ENCODE results near the gene POLR2I. TPM values are rescaled to one million over a fixed set of nuclear protein-coding genes. Genes with fewer than 3 reads are reported as not detected.
A peak's percentile ranks its signal among the peaks of the same experiment; 100 is the strongest.

POLR2I gene
- total RNA-seq, result 10 to 100 TPM; 68.4 to 76.5 TPM

DNA sequence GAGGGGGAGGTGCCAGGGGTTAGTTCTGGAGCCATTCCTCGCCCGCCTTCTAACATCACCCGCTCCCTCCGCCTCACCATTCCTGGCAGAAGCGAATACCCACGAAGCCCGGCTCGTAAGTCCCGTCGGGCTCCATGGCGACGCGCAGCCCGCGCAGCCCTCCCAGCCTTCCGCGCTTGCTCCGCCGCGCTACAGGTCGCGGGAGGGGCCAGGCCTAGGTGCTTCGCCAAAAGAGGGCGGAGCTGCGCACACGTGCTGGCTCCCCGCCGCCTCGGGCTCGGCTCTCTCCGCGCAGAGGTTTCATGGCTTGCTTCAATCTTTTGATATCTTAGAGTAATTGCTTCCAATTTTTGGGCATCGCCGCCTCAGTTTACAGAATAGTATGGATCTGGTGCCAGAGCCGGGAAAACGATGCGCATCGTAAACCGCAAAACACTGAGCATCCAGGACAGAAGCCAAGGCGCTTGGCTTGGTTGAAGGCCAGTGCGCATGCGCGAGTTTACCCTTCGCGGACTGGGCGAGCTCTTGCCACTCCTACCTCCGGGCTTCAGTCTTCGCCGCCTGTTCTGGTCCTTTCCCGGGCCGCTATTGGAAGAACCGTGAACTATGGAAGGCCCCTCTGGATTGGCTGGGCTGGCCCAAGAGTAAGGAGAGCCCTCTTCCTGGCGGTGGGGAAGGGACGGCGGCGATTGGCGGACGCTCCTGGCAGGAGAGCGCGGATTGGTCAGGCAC is at the start of gene POLR2I:
Gene POLR2I (minus strand): TSS at position 155 of the 732 bp plus-strand sequence. CDS start 19 bp downstream, at position 136.
- intact Hi-C loops (cut with micrococcal nuclease), result loop anchor here (5.0 kb wide), 1 partner anchor 63 kb away; the partner anchor contains the start of genes THAP8 and WDR62
- no peak for TF ChIP-seq CTCF (IDR thresholded peaks at IDR 0.05)
- CTCF ChIA-PET, result interaction anchor here (0.8 to 5.8 kb wide), 4 partner anchors 12 to 61 kb away, joined by 3 to 42 read pairs (median 4); partner anchors contain the start of gene THAP8
- Mint-ChIP-seq H3K27ac (peak within 1 kb of the TSS; percentile 89), H3K4me1 (ENCODE audit: low read depth) (peaks cover 26% of the 10 kb centered on the region), H3K9me3 (no peaks in the 10 kb centered on the region), H3K27me3 (no peaks in the 10 kb centered on the region), H3K36me3 (ENCODE audit: low read depth) (peaks cover 29% of the 10 kb centered on the region), H3K4me3 (peak within 1 kb of the TSS; percentile 92)
- ATAC-seq (peak; percentile 93), DNase-seq (peak; percentile 99)
- POLR2A ChIA-PET, result interaction anchor here (0.6 to 2.1 kb wide), 9 partner anchors 8 to 1637 kb away, joined by 3 to 6 read pairs (median 3); partner anchors contain the start of genes IGFLR1, THAP8, ZNF146 and ZNF565

DNA sequence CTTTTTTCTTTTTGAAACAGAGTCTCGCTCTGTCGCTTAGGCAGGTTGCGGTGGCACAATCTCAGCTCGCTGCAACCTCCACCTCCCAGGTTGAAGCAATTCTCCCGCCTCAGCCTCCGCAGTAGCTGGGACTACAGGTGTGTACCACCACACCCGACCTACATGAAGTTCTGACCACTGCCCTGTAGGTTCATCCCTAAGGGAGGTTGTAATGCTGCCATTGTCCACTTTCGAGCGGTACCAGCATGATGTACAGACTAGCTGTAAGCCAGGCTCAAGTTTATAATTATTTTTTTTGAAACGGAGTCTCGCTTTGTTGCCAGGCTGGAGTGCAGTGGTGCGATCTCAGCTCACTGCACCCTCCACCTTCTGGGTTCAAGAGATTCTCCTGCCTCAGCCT is 49.1 kb upstream of the POLR2I start:
- TF ChIP-seq CTCF (IDR thresholded peaks at IDR 0.05), result no peak
- DNase-seq (no peak), ATAC-seq (no peak)
- CTCF ChIA-PET, result interaction anchor here (1.0 to 3.3 kb wide), 3 partner anchors 30 to 103 kb away, joined by 3 to 17 read pairs (median 3); no protein-coding TSS in a partner anchor
- intact Hi-C loops (cut with micrococcal nuclease), result no loop called here
- Mint-ChIP-seq H3K36me3 (ENCODE audit: low read depth) (peaks cover 2% of the 10 kb centered on the region), H3K27ac (no peak overlapping the region), H3K27me3 (no peaks in the 10 kb centered on the region), H3K4me1 (ENCODE audit: low read depth) (no peaks in the 10 kb centered on the region), H3K9me3 (no peaks in the 10 kb centered on the region), H3K4me3 (no peak overlapping the region)
- POLR2A ChIA-PET, result no interaction called here

DNA sequence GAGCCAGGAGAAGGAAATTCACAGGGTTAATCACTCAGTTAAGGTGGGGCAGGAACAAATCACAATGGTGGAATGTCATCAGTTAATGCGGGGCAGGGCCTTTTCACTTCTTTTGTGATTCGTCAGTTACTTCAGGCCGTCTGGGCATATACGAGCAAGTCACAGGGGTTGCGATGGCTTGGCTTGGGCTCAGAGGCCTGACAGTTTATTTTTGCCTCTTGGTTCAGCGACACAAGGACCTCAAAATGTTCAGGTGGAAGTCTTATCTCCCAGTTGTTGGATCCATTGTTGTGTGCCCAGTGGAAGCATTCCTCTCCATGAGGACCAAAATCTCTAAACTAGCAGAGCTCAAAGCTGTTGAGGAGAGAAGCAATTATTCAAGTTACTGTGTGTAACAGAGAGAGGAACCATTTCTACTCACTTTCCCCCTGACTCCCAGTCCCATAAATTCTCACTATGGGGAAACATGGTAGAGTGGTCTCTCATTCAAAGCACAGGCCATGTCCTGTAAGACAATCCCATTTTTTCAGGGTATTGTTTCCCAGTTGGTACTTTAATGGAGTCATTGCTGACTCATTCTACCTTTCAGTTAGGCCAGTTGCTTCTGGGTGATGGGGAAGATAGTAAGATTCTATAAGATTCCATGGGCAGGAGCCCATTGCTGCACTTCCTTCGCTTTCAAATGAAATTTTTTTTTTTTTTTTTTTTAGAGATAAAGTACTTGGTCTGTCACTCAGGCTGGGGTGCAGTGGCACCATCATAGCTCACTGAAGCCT is 46.3 kb upstream of the POLR2I start:
- TF ChIP-seq CTCF (IDR thresholded peaks at IDR 0.05), result no peak
- Mint-ChIP-seq H3K27me3 (no peaks in the 10 kb centered on the region), H3K27ac (no peak overlapping the region), H3K4me3 (no peak overlapping the region), H3K4me1 (ENCODE audit: low read depth) (no peaks in the 10 kb centered on the region), H3K9me3 (no peaks in the 10 kb centered on the region), H3K36me3 (ENCODE audit: low read depth) (peaks cover 2% of the 10 kb centered on the region)
- ATAC-seq (no peak), DNase-seq (no peak)
- ChIA-PET POLR2A (no interaction called here), CTCF (no interaction called here)
- intact Hi-C loops (cut with micrococcal nuclease), result no loop called here

DNA sequence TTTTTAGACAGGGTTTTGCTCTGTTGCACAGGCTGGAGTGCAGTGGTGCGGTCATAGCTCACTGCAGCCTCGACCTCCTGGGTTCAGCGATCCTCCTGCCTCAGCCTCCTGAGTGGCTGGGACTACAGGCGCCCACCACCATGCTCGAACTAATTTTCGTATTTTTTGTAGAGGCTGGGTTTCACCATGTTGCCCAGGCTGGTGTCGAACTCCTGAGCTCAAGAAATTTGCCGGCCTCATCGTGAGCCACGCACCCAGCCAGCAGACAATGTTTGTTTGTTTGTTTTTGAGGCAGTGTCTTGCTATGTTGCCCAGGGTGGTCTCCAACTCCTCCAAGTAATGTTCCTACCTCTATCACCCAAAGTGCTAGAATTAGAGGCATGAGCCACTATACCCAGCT is 38.5 kb upstream of the POLR2I start:
- no peak for ATAC-seq
- TF ChIP-seq CTCF (IDR thresholded peaks at IDR 0.05), result no peak
- DNase-seq, result no peak
- H3K36me3 Mint-ChIP-seq (ENCODE audit: low read depth), result peaks cover 18% of the 10 kb centered on the region
- no peak overlapping the region for H3K4me3 Mint-ChIP-seq
- CTCF ChIA-PET, result interaction anchor here (2.2 to 2.3 kb wide), 2 partner anchors 16 to 26 kb away, joined by 9 to 12 read pairs; no protein-coding TSS in a partner anchor
- no peaks in the 10 kb centered on the region for H3K4me1 Mint-ChIP-seq (ENCODE audit: low read depth)
- H3K27me3 Mint-ChIP-seq, result no peaks in the 10 kb centered on the region
- POLR2A ChIA-PET, result interaction anchor here (0.9 to 1.0 kb wide), 2 partner anchors 9 to 23 kb away, joined by 3 read pairs; no protein-coding TSS in a partner anchor
- intact Hi-C loops (cut with micrococcal nuclease), result no loop called here
- no peaks in the 10 kb centered on the region for H3K9me3 Mint-ChIP-seq
- H3K27ac Mint-ChIP-seq, result no peak overlapping the region

Measured in activated CD8-positive, alpha-beta T cell treated with anti-CD3 and anti-CD28 coated beads for 36 hours (primary cell).